ENCODE results near the gene TLL1.

The TLL1 gene

DNA sequence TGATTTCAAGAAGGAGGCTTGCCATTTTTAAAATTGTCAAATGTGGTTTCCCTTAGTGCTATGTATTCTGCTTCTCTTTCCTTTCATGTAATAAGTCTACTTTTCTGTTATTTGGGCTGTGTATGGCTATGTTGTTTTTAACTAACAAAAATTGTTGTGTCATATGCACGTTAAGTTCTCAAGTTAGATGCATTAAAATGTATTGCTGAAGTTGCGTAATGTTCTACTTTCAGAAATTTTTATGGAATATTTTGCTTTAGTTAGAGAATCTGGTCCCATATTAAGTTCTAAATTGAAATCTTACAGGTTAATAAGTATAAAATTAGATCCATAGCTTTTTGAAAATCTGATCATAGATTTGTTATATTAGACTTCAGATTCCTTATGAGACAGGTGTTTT is 133.2 kb downstream of the TLL1 start:
- Histone ChIP-seq H3K27ac (no peak overlapping the region), H3K4me2 (no peak overlapping the region)
- TF ChIP-seq, protein P1, sequence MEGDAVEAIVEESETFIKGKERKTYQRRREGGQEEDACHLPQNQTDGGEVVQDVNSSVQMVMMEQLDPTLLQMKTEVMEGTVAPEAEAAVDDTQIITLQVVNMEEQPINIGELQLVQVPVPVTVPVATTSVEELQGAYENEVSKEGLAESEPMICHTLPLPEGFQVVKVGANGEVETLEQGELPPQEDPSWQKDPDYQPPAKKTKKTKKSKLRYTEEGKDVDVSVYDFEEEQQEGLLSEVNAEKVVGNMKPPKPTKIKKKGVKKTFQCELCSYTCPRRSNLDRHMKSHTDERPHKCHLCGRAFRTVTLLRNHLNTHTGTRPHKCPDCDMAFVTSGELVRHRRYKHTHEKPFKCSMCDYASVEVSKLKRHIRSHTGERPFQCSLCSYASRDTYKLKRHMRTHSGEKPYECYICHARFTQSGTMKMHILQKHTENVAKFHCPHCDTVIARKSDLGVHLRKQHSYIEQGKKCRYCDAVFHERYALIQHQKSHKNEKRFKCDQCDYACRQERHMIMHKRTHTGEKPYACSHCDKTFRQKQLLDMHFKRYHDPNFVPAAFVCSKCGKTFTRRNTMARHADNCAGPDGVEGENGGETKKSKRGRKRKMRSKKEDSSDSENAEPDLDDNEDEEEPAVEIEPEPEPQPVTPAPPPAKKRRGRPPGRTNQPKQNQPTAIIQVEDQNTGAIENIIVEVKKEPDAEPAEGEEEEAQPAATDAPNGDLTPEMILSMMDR (conservative IDR thresholded peaks at IDR 0.05; ENCODE audit: low read depth, low read length): no peak

DNA sequence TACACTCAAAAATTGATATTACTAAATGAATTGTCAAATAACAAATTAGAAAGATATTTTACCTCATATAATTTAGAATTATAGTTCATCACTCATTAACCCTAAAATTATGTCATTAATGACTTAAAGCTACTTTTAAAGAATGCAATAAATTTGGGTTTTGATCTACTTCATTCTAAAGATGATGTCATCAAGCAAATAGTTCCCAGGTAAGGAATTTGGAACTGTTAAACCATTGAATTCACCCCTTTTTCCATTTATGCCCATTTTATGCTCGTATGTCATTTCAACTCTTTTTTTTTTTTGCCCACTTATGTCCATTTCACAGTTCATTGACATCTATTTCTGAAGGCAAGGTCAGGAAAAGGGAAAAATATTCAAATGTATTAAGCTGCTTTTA is 135.5 kb downstream of the TLL1 start:
- TF ChIP-seq, protein P1 (conservative IDR thresholded peaks at IDR 0.05; ENCODE audit: low read depth, low read length): no peak
- no peaks in the 10 kb centered on the region for H3K79me2 ChIP-seq (ENCODE audit: insufficient read depth, low read depth)
- no peak overlapping the region for H2AFZ ChIP-seq (ENCODE audit: low read depth)

More for the DNA sequence above, 133.2 kb downstream of the TLL1 start:
- no peaks in the 10 kb centered on the region for H4K20me1 ChIP-seq (ENCODE audit: insufficient read depth)
- no peaks in the 10 kb centered on the region for H3K36me3 ChIP-seq (ENCODE audit: insufficient read depth)
- H3K4me3 ChIP-seq (IDR thresholded peaks at IDR 0.05; ENCODE audit: insufficient read depth, low read depth, low read length): no peak overlapping the region
- H3K4me1 ChIP-seq (ENCODE audit: low read depth, poor library complexity, severe bottlenecking): no peaks in the 10 kb centered on the region
- H3K9ac ChIP-seq: no peak overlapping the region
- H2AFZ ChIP-seq (ENCODE audit: low read depth): no peak overlapping the region
- no peaks in the 10 kb centered on the region for H3K27me3 ChIP-seq (ENCODE audit: insufficient read depth, low read depth)
- H3K79me2 ChIP-seq (ENCODE audit: insufficient read depth, low read depth): no peaks in the 10 kb centered on the region

DNA sequence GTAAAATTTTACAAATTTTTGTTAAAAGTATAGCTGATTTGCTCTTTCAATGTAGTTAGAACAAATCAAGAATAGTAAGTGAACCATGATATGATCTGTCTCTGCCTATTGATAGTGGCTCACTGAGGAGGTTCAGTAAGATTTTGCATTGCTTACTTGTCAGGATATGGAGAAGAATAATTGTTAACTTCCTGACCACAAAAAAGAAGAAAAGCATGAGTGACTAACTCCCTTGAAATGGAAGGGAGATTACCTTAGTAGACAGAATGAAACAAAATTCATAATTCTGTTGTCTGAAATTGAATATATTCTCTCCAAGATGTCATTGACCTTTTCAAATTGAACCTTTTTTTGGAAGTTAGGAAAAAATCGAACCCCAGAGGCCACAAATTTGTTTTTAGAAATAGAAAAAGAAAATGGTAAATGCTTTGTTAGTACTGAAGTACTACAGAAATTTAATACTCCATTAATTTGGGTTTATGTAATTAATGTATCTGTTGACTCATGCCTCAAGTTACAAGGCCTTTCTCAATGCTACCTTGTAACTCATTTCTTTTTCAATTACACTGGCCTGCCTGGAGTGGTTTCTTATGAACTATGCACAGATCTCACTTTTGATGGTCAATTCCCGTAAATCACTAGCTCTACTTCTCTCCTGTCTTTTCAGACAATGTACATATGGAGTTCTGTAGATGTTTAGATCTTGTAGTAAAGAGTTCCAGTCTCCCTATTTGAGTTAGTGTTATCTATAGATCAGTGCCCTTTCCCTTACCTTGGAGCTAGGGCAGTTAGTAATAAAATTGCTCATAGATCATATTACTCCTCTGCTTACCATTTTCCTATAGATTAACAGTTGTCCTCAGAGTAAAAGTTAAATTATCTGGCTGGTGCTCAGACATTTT is 139.3 kb downstream of the TLL1 start:
- TF ChIP-seq, protein P1 (conservative IDR thresholded peaks at IDR 0.05; ENCODE audit: low read depth, low read length): no peak
- no peak overlapping the region for H3K4me2 ChIP-seq
- no peaks in the 10 kb centered on the region for H3K79me2 ChIP-seq (ENCODE audit: insufficient read depth, low read depth)
- no peaks in the 10 kb centered on the region for H3K4me1 ChIP-seq (ENCODE audit: low read depth, poor library complexity, severe bottlenecking)
- H2AFZ ChIP-seq (ENCODE audit: low read depth): no peak overlapping the region
- H3K27ac ChIP-seq: no peak overlapping the region
- no peaks in the 10 kb centered on the region for H4K20me1 ChIP-seq (ENCODE audit: insufficient read depth)
- no peak overlapping the region for H3K4me3 ChIP-seq (IDR thresholded peaks at IDR 0.05; ENCODE audit: insufficient read depth, low read depth, low read length)
- no peak overlapping the region for H3K9ac ChIP-seq
- no peaks in the 10 kb centered on the region for H3K27me3 ChIP-seq (ENCODE audit: insufficient read depth, low read depth)
- no peaks in the 10 kb centered on the region for H3K36me3 ChIP-seq (ENCODE audit: insufficient read depth)

More for the DNA sequence above, 135.5 kb downstream of the TLL1 start:
- Histone ChIP-seq H3K27ac (no peak overlapping the region), H3K4me1 (ENCODE audit: low read depth, poor library complexity, severe bottlenecking) (no peaks in the 10 kb centered on the region), H3K4me3 (IDR thresholded peaks at IDR 0.05; ENCODE audit: insufficient read depth, low read depth, low read length) (no peak overlapping the region), H3K27me3 (ENCODE audit: insufficient read depth, low read depth) (no peaks in the 10 kb centered on the region), H3K9ac (no peak overlapping the region), H3K4me2 (no peak overlapping the region), H3K36me3 (ENCODE audit: insufficient read depth) (no peaks in the 10 kb centered on the region), H4K20me1 (ENCODE audit: insufficient read depth) (no peaks in the 10 kb centered on the region)

DNA sequence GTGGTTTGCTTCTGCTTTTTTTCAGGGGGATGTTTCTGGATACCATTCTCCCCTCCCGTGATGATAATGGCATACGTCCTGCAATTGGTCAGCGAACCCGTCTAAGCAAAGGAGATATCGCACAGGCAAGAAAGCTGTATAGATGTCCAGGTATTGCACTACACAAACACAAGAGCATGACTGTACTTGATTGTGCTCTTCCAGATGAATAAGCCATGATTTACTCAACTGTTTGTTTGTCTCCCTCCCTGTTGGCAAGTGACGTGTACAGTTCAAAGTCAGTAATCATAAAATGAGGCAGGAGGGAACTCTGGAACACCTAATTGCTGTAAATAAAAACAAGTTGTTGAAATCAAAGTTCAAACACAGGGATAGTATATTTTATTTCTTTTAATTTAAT is 141.4 kb downstream of the TLL1 start:
- Histone ChIP-seq H2AFZ (ENCODE audit: low read depth) (no peak overlapping the region), H4K20me1 (ENCODE audit: insufficient read depth) (no peaks in the 10 kb centered on the region), H3K36me3 (ENCODE audit: insufficient read depth) (no peaks in the 10 kb centered on the region), H3K79me2 (ENCODE audit: insufficient read depth, low read depth) (no peaks in the 10 kb centered on the region), H3K9ac (no peak overlapping the region), H3K27ac (no peak overlapping the region), H3K27me3 (ENCODE audit: insufficient read depth, low read depth) (no peaks in the 10 kb centered on the region), H3K4me3 (IDR thresholded peaks at IDR 0.05; ENCODE audit: insufficient read depth, low read depth, low read length) (no peak overlapping the region), H3K4me2 (no peak overlapping the region), H3K4me1 (ENCODE audit: low read depth, poor library complexity, severe bottlenecking) (no peaks in the 10 kb centered on the region)
- TF ChIP-seq, protein P1 (conservative IDR thresholded peaks at IDR 0.05; ENCODE audit: low read depth, low read length): no peak

All from KMS-11 (cell line).